ENCODE data around the gene MT1G.

DNA sequence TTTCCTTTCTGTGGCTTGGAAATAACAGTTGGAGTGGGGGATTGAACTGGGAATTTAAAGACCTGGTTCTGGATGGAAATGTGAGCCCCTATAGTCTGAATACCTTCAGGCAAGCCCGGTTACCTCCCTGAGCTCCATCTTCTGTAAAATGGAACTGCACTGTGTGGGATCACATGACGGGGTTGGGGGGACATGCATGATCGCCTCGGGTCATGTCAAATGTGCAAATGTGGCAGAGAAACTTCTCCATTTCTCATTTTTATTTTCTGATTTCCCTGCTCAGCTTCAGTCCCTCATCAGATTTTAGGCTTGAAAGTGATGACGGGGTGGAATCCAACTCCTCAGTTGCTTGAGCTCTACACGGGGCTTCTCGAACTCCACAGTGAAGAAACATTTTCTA is 14.6 kb downstream of the MT1G start:
- TF ChIP-seq, protein P1, sequence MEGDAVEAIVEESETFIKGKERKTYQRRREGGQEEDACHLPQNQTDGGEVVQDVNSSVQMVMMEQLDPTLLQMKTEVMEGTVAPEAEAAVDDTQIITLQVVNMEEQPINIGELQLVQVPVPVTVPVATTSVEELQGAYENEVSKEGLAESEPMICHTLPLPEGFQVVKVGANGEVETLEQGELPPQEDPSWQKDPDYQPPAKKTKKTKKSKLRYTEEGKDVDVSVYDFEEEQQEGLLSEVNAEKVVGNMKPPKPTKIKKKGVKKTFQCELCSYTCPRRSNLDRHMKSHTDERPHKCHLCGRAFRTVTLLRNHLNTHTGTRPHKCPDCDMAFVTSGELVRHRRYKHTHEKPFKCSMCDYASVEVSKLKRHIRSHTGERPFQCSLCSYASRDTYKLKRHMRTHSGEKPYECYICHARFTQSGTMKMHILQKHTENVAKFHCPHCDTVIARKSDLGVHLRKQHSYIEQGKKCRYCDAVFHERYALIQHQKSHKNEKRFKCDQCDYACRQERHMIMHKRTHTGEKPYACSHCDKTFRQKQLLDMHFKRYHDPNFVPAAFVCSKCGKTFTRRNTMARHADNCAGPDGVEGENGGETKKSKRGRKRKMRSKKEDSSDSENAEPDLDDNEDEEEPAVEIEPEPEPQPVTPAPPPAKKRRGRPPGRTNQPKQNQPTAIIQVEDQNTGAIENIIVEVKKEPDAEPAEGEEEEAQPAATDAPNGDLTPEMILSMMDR (conservative IDR thresholded peaks at IDR 0.05; ENCODE audit: low read length): no peak
- TF ChIP-seq EZH2phosphoT487 (IDR thresholded peaks at IDR 0.05; ENCODE audit: borderline replicate concordance): no peak

All from Loucy (cell line).